ENCODE measurements around the gene PILRA.
A peak's percentile ranks its signal among the peaks of the same experiment; 100 is the strongest.
"Not testable (repeated sequence)": the region's sequence is repeated elsewhere in the genome, so short reads cannot be mapped to it uniquely, and the experiment has no call there.

Gene PILRA

GRCh38 chr7:100373261-100373831 is at the start of gene PILRA:
PILRA (plus strand) TSS chr7:100373487; CDS start chr7:100373657, 170 bp downstream.
- DNase-seq = no peak

- not testable (repeated sequence) for DNase-seq
These were observed 49.1 kb upstream of the PILRA start for GRCh38 chr7:100324194-100324593.

GRCh38 chr7:100325671-100326070 is 47.6 kb upstream of the PILRA start:
- not testable (repeated sequence) for DNase-seq

GRCh38 chr7:100326914-100327313 is 46.4 kb upstream of the PILRA start:
- DNase-seq = not testable (repeated sequence)

GRCh38 chr7:100335566-100336466 is 37.5 kb upstream of the PILRA start:
- peak; percentile 86 for DNase-seq

- not testable (repeated sequence) for DNase-seq
These were observed 35.1 kb upstream of the PILRA start for GRCh38 chr7:100338083-100338696.

GRCh38 chr7:100341286-100341685 is 32.0 kb upstream of the PILRA start:
- DNase-seq = not testable (repeated sequence)

GRCh38 chr7:100342765-100343164 is 30.5 kb upstream of the PILRA start:
- no peak for DNase-seq

GRCh38 chr7:100344124-100344559 is 29.1 kb upstream of the PILRA start:
- not testable (repeated sequence) for DNase-seq

GRCh38 chr7:100344560-100345287 is 28.6 kb upstream of the PILRA start:
- DNase-seq = peak; percentile 69 to 83

GRCh38 chr7:100345288-100345672 is 28.0 kb upstream of the PILRA start:
- DNase-seq = peak; percentile 44 to 72

- no peak for DNase-seq
These were observed 26.4 kb upstream of the PILRA start for GRCh38 chr7:100346921-100347320.

- DNase-seq = no peak
These were observed 24.5 kb upstream of the PILRA start for GRCh38 chr7:100348805-100349204.

- DNase-seq = no peak
These were observed 23.5 kb upstream of the PILRA start for GRCh38 chr7:100349757-100350156.

GRCh38 chr7:100351657-100352058 is 21.6 kb upstream of the PILRA start:
- DNase-seq = no peak

GRCh38 chr7:100352230-100352781 is 21.0 kb upstream of the PILRA start:
- DNase-seq = not testable (repeated sequence)

GRCh38 chr7:100352984-100353684 is 20.2 kb upstream of the PILRA start:
- no peak for DNase-seq

- DNase-seq = peak; percentile 44 to 50
These were observed 19.5 kb upstream of the PILRA start for GRCh38 chr7:100353685-100354330.

- no peak for DNase-seq
These were observed 16.7 kb upstream of the PILRA start for GRCh38 chr7:100356416-100357068.

- no peak for DNase-seq
These were observed 16.1 kb upstream of the PILRA start for GRCh38 chr7:100357131-100357561.

Measured in stimulated activated CD4-positive, alpha-beta T cell treated with anti-CD3 and anti-CD28 coated beads, Interleukin-2, amount 100 ng/mL, for 24 hours (primary cell).